ENCODE results near the gene TOMM20.
"Not testable (repeated sequence)": the region's sequence is repeated elsewhere in the genome, so short reads cannot be mapped to it uniquely, and the experiment has no call there.

TOMM20 gene

GRCh38 chr1:235100194-235100772 is 28.4 kb downstream of the TOMM20 start:
- DNase-seq = no peak

- DNase-seq = no peak
Observed at GRCh38 chr1:235098991-235099390, 29.6 kb downstream of the TOMM20 start.

- no peak for DNase-seq
Observed at GRCh38 chr1:235098547-235098946, 30.1 kb downstream of the TOMM20 start.

GRCh38 chr1:235097501-235097900 is 31.1 kb downstream of the TOMM20 start:
- not testable (repeated sequence) for DNase-seq

GRCh38 chr1:235095938-235096562 is 32.6 kb downstream of the TOMM20 start:
- DNase-seq = no peak

GRCh38 chr1:235093696-235094592 is 34.7 kb downstream of the TOMM20 start:
- peak; percentile 92 for DNase-seq

- DNase-seq = peak; percentile 71
Observed at GRCh38 chr1:235093013-235093695, 35.5 kb downstream of the TOMM20 start.

GRCh38 chr1:235092415-235092814 is 36.2 kb downstream of the TOMM20 start:
- not testable (repeated sequence) for DNase-seq

GRCh38 chr1:235092045-235092406 is 36.6 kb downstream of the TOMM20 start:
- DNase-seq = not testable (repeated sequence)

- not testable (repeated sequence) for DNase-seq
Observed at GRCh38 chr1:235091319-235092044, 37.2 kb downstream of the TOMM20 start.

- peak; percentile 86 for DNase-seq
Observed at GRCh38 chr1:235090406-235091069, 38.1 kb downstream of the TOMM20 start.

GRCh38 chr1:235088907-235089306 is 39.7 kb downstream of the TOMM20 start:
- no peak for DNase-seq

- no peak for DNase-seq
Observed at GRCh38 chr1:235088430-235088829, 40.2 kb downstream of the TOMM20 start.

GRCh38 chr1:235087906-235088305 is 40.7 kb downstream of the TOMM20 start:
- DNase-seq = no peak

GRCh38 chr1:235085411-235086117 is 43.1 kb downstream of the TOMM20 start:
- DNase-seq = not testable (repeated sequence)

- not testable (repeated sequence) for DNase-seq
Observed at GRCh38 chr1:235080788-235081187, 47.8 kb downstream of the TOMM20 start.

GRCh38 chr1:235080297-235080657 is 48.4 kb downstream of the TOMM20 start:
- not testable (repeated sequence) for DNase-seq

- no peak for DNase-seq
Observed at GRCh38 chr1:235079443-235080296, 49.0 kb downstream of the TOMM20 start.

- no peak for DNase-seq
Observed at GRCh38 chr1:235078480-235079381, 49.9 kb downstream of the TOMM20 start.

Measured in retina (tissue), 1 donor.